GM12891 (cell line): ENCODE data around the gene ELFN2.

Experiments
- DNase-seq: peaks from one replicate; pipeline ENCODE4 v3.0.0; 2011; ENCODE audit warnings: low spot score; ENCODE audit not compliant: insufficient read length
- FAIRE-seq: peaks from 2 replicates; lab custom pipeline; 2011; peaks lifted over from hg19 to GRCh38; lab: Jason Lieb, UNC
- PAX5 ChIP-seq: IDR thresholded peaks from 2 replicates; pipeline ENCODE4 v1.6.1; 2011; ENCODE audit warnings: low read length, moderate library complexity, mild to moderate bottlenecking; ENCODE audit not compliant: insufficient read depth, severe bottlenecking
- POLR2A ChIP-seq: IDR thresholded peaks from 2 replicates; pipeline ENCODE4 v1.6.1; 2011; ENCODE audit warnings: low read depth, low read length, control low read depth
- POLR2AphosphoS5 ChIP-seq: IDR thresholded peaks from 2 replicates; pipeline ENCODE4 v1.6.1; 2011; ENCODE audit warnings: low read depth, low read length, control low read depth
- POU2F2 ChIP-seq: IDR thresholded peaks from 2 replicates; pipeline ENCODE4 v1.6.1; 2011; ENCODE audit warnings: low read depth, mild to moderate bottlenecking, control low read depth, low read length, moderate library complexity
- SPI1 ChIP-seq: IDR thresholded peaks from 2 replicates; pipeline ENCODE4 v1.6.1; 2011; ENCODE audit warnings: low read depth, low read length, control low read depth
- TAF1 ChIP-seq: IDR thresholded peaks from 2 replicates; pipeline ENCODE4 v1.6.1; 2011; ENCODE audit warnings: low read depth, low read length, control low read depth

ELFN2 gene

GRCh38 chr22:37423283-37423682 lies 4.0 kb downstream of the ELFN2 start:
- FAIRE-seq (no peak), DNase-seq (no peak)
- no peak for TF ChIP-seq SPI1
- no peak for TF ChIP-seq TAF1
- TF ChIP-seq POLR2AphosphoS5: no peak
- no peak for TF ChIP-seq POU2F2
- TF ChIP-seq POLR2A: no peak
- TF ChIP-seq PAX5: no peak

- DNase-seq (no peak), FAIRE-seq (no peak)
- no peak for TF ChIP-seq POLR2AphosphoS5
- no peak for TF ChIP-seq PAX5
- no peak for TF ChIP-seq POLR2A
- no peak for TF ChIP-seq SPI1
- TF ChIP-seq POU2F2: no peak
- TF ChIP-seq TAF1: no peak
These were observed 5.8 kb downstream of the ELFN2 start for GRCh38 chr22:37421468-37421877.

GRCh38 chr22:37420686-37421467 lies 6.4 kb downstream of the ELFN2 start:
- TF ChIP-seq POLR2A (no peak), POLR2AphosphoS5 (no peak)
- FAIRE-seq: no peak
- no peak for DNase-seq

- FAIRE-seq (no peak), DNase-seq (no peak)
- TF ChIP-seq POLR2A (no peak), POLR2AphosphoS5 (no peak), SPI1 (no peak), PAX5 (no peak), POU2F2 (no peak), TAF1 (no peak)
These were observed 7.2 kb downstream of the ELFN2 start for GRCh38 chr22:37419969-37420685.

GRCh38 chr22:37419370-37419968 lies 7.8 kb downstream of the ELFN2 start:
- DNase-seq (no peak), FAIRE-seq (peak; percentile 13)
- no peak for TF ChIP-seq POLR2AphosphoS5
- no peak for TF ChIP-seq PAX5
- TF ChIP-seq POLR2A: no peak
- TF ChIP-seq TAF1: no peak
- no peak for TF ChIP-seq POU2F2
- no peak for TF ChIP-seq SPI1

GRCh38 chr22:37418627-37419369 lies 8.5 kb downstream of the ELFN2 start:
- no peak for FAIRE-seq
- TF ChIP-seq POLR2AphosphoS5: no peak
- no peak for TF ChIP-seq TAF1
- DNase-seq: no peak

GRCh38 chr22:37417677-37418348 lies 9.5 kb downstream of the ELFN2 start:
- TF ChIP-seq POLR2AphosphoS5: no peak
- no peak for TF ChIP-seq POLR2A
- no peak for TF ChIP-seq TAF1
- no peak for FAIRE-seq
- no peak for DNase-seq

- no peak for TF ChIP-seq PAX5
- TF ChIP-seq POLR2AphosphoS5: no peak
- TF ChIP-seq TAF1: no peak
- TF ChIP-seq POU2F2: no peak
- TF ChIP-seq SPI1: no peak
- TF ChIP-seq POLR2A: no peak
- DNase-seq (no peak), FAIRE-seq (no peak)
These were observed 10.0 kb downstream of the ELFN2 start for GRCh38 chr22:37417264-37417663.

GRCh38 chr22:37416827-37417226 lies 10.5 kb downstream of the ELFN2 start:
- DNase-seq: no peak
- TF ChIP-seq TAF1: no peak
- no peak for TF ChIP-seq SPI1
- no peak for TF ChIP-seq PAX5
- no peak for TF ChIP-seq POLR2A
- no peak for TF ChIP-seq POLR2AphosphoS5
- TF ChIP-seq POU2F2: no peak
- FAIRE-seq: no peak

GRCh38 chr22:37416389-37416788 lies 10.9 kb downstream of the ELFN2 start:
- DNase-seq: no peak
- FAIRE-seq: no peak
- TF ChIP-seq POU2F2 (no peak), POLR2A (no peak), PAX5 (no peak), POLR2AphosphoS5 (no peak), TAF1 (no peak), SPI1 (no peak)
